Upper lobe of right lung (tissue), 1 donor: ENCODE data around the gene GFY. TPM values are rescaled to one million over a fixed set of nuclear protein-coding genes. Genes with fewer than 3 reads are reported as not detected.

Source experiments
- ATAC-seq: fragments of 200-7000 bp; cut with Tn5 transposase; one replicate; pipeline ENCODE4 v1.9.1; 2020; ENCODE audit warnings: mild to moderate bottlenecking, moderate library complexity
- DNase-seq: peaks from one replicate; pipeline ENCODE4 v3.0.0-alpha.2; 2020
- H3K27ac ChIP-seq: fragments of 200-600 bp; one replicate; pipeline ENCODE4 v1.8.0; 2022
- H3K27me3 ChIP-seq: fragments of 200-600 bp; one replicate; pipeline ENCODE4 v1.8.0; 2022; ENCODE audit warnings: mild to moderate bottlenecking
- H3K36me3 ChIP-seq: fragments of 200-600 bp; one replicate; pipeline ENCODE4 v1.8.0; 2022
- H3K4me1 ChIP-seq: fragments of 200-600 bp; one replicate; pipeline ENCODE4 v1.8.0; 2022
- H3K4me3 ChIP-seq: fragments of 200-600 bp; one replicate; pipeline ENCODE4 v1.8.0; 2022; ENCODE audit warnings: mild to moderate bottlenecking
- H3K9me3 ChIP-seq: fragments of 200-600 bp; one replicate; pipeline ENCODE4 v1.8.0; 2022
- intact Hi-C: fragments of 100-400 bp; cut with DNase I; formaldehyde crosslinking; loops from one replicate; pipeline ENCODE4 v1.11.0; 2022
- total RNA-seq: library from RNA; stranded (reverse); fragmentation: NEBNext Ultra II Directional; extraction: Animal tissue kit (Norgen Biotek cat#: 25700); gene quantifications from one replicate; pipeline ENCODE4 v1.2.1, GENCODE V29; 2021
- TF ChIP-seq, protein P1 (sequence below): fragments of 200-600 bp; IDR thresholded peaks from one replicate; pipeline ENCODE4 v1.8.0; 2022; ENCODE audit warnings: antibody characterized with exemption
- donor health status: DM: no; HTN: yes; CAD: no; lungs with severe emphysema.

GFY gene
- total RNA-seq, 1 donor from 2014 or later: not detected

DNA sequence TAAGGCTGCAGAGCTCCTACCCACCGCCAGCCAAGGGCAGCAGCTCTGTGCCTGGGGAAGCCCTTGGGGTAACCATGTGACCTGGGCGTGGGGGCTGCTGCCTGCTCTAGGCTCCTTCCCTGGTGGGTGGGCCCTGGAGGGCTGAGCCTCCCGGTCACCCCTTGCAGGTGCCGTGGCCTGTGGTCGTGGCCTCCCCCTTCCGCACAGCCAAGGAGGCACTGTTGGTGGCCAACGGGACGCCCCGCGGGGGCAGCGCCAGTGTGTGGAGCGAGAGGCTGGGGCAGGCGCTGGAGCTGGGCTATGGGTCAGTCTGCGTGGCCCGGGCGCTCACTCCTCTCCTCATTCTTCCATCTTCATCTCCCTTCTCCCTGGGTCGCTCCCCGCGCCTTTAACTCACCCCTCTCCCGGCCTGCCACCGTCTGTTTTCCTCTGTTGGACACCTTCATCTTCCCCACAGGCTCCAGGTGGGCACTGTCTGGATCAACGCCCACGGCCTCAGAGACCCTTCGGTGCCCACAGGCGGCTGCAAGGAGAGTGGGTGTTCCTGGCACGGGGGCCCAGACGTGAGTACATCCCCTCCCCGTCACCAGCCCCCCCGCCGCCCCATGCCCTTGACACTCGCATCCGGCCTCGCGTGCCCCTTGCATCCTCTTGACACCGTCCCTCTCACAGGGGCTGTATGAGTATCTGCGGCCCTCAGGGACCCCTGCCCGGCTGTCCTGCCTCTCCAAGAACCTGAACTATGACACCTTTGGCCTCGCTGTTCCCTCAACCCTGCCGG, 39.0 kb downstream of the GFY start:
- H3K27me3 ChIP-seq: no peaks in the 10 kb centered on the region
- no peak for ATAC-seq
- no peaks in the 10 kb centered on the region for H3K9me3 ChIP-seq
- TF ChIP-seq, protein P1, sequence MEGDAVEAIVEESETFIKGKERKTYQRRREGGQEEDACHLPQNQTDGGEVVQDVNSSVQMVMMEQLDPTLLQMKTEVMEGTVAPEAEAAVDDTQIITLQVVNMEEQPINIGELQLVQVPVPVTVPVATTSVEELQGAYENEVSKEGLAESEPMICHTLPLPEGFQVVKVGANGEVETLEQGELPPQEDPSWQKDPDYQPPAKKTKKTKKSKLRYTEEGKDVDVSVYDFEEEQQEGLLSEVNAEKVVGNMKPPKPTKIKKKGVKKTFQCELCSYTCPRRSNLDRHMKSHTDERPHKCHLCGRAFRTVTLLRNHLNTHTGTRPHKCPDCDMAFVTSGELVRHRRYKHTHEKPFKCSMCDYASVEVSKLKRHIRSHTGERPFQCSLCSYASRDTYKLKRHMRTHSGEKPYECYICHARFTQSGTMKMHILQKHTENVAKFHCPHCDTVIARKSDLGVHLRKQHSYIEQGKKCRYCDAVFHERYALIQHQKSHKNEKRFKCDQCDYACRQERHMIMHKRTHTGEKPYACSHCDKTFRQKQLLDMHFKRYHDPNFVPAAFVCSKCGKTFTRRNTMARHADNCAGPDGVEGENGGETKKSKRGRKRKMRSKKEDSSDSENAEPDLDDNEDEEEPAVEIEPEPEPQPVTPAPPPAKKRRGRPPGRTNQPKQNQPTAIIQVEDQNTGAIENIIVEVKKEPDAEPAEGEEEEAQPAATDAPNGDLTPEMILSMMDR: no peak
- H3K36me3 ChIP-seq: peaks cover 30% of the 10 kb centered on the region
- no peak overlapping the region for H3K27ac ChIP-seq
- no peaks in the 10 kb centered on the region for H3K4me1 ChIP-seq
- no peak for DNase-seq
- H3K4me3 ChIP-seq: no peak overlapping the region
- intact Hi-C loops: no loop called here

DNA sequence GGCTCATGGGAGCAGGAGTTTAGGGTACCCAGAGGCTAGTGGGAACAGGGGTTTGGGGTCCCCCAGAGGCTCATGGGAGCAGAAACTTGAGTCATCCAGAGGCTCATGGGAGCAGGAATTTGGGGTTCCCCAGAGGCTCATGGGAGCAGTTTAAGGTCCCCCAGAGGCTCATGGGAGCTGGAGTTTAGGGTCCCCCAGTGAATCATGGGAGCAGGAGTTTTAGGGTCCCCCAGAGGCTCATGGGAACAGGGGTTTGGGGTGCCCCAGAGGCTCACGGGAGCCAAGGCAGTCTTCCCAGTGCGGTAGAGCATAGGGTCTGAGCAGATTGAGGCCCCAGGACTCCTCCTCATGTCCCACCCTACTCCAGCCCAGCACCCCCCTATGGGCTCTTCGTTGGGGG, 40.2 kb downstream of the GFY start:
- TF ChIP-seq, protein P1: no peak
- Histone ChIP-seq H3K4me1 (no peaks in the 10 kb centered on the region), H3K27me3 (no peaks in the 10 kb centered on the region), H3K4me3 (no peak overlapping the region), H3K36me3 (peaks cover 23% of the 10 kb centered on the region), H3K27ac (no peak overlapping the region), H3K9me3 (no peaks in the 10 kb centered on the region)
- intact Hi-C loops: no loop called here
- ATAC-seq (no peak), DNase-seq (no peak)

- intact Hi-C loops: no loop called here
- H3K9me3 ChIP-seq: no peaks in the 10 kb centered on the region
- no peak overlapping the region for H3K4me3 ChIP-seq
- peaks cover 20% of the 10 kb centered on the region for H3K36me3 ChIP-seq
- H3K4me1 ChIP-seq: no peaks in the 10 kb centered on the region
- peak overlapping the region; percentile 18 for H3K27ac ChIP-seq
- no peaks in the 10 kb centered on the region for H3K27me3 ChIP-seq
- TF ChIP-seq, protein P1: no peak
- DNase-seq: no peak
- ATAC-seq: no peak
Observed at GRCh38 chr19:49468199-49468598, 43.0 kb downstream of the GFY start.

GRCh38 chr19:49468746-49469447, 43.7 kb downstream of the GFY start:
- Histone ChIP-seq H3K36me3 (peaks cover 20% of the 10 kb centered on the region), H3K4me3 (no peak overlapping the region), H3K4me1 (peaks cover 6% of the 10 kb centered on the region), H3K9me3 (no peaks in the 10 kb centered on the region), H3K27me3 (no peaks in the 10 kb centered on the region), H3K27ac (peak overlapping the region; percentile 18)
- ATAC-seq (peak; percentile 51), DNase-seq (no peak)
- intact Hi-C loops: no loop called here
- TF ChIP-seq, protein P1: no peak

DNA sequence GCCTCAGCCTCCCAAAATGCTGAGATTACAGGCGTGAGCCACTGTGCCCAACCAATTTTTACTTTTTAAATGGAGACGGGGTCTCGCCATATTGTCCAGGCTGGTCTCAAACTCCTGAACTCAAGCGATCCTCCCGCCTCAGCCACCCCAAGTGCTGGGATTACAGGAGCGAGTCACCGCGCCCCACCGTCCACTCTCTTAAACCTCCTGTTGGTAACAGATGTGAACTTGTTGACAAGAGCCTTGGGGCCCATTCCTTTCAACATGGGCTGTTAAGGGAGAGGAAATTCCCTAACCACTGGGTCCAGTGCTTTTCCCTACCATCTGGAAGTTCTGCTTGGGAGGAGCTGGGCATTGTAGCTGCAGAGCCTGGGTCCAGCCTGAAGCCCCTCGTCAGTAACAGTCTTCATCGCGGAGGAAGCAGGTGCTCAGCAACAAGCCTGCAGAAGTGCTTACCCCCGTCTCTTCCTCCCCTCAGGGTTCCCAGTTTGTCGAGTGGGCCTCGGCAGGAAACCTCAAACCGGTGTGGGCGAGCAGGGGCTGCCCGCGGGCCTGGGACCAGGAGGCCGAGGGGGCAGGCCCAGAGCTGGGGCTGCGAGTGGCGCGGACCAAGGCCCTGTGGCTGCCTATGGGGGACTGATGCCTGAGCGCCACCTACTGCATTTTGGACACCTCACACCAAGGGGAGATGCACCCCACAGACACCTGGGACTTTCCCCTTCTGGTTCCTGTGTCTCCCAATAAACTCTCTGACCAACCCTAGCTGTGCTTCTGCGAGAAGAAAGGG, 44.8 kb downstream of the GFY start:
- DNase-seq (no peak), ATAC-seq (peak; percentile 17)
- peaks cover 6% of the 10 kb centered on the region for H3K4me1 ChIP-seq
- intact Hi-C loops: no loop called here
- H3K36me3 ChIP-seq: peaks cover 12% of the 10 kb centered on the region
- no peaks in the 10 kb centered on the region for H3K9me3 ChIP-seq
- H3K27me3 ChIP-seq: no peaks in the 10 kb centered on the region
- H3K4me3 ChIP-seq: no peak overlapping the region
- H3K27ac ChIP-seq: no peak overlapping the region
- TF ChIP-seq, protein P1: peak; percentile 21
